ENCODE results near the gene C2CD4B.

C2CD4B gene

DNA sequence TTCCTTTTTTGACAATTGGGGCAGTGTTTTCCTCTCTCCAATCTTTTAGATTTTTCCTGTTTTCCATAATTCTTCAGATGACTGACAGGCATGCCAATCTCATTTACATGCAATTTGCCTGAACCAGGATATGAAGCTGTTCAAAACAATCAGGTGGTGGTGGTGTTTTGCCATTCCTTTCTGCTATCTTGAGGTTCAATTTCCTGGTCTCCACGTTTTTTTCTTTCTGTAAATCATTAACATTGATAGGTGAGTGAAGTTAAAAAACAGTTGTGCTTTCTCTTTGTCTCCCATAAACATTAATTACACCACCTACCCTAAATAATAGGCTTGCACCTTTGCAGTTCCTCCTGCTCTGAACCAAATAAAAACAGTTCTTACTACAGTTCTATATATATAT lies 49.2 kb downstream of the C2CD4B start:
- DNase-seq = no peak
